NCI-H1417 (cell line): Measurements from ENCODE around the gene CRIP1.

ENCODE experiments used
- DNase-seq, 3 experiments: peaks; one replicate each; lab custom pipeline; 2025; lab: John Stamatoyannopoulos, UW

Gene CRIP1

GRCh38 chr14:105470350-105471296, 16.1 kb upstream of the CRIP1 start:
- DNase-seq: peak in 2 of 3 experiments; percentile 89 to 94

DNA sequence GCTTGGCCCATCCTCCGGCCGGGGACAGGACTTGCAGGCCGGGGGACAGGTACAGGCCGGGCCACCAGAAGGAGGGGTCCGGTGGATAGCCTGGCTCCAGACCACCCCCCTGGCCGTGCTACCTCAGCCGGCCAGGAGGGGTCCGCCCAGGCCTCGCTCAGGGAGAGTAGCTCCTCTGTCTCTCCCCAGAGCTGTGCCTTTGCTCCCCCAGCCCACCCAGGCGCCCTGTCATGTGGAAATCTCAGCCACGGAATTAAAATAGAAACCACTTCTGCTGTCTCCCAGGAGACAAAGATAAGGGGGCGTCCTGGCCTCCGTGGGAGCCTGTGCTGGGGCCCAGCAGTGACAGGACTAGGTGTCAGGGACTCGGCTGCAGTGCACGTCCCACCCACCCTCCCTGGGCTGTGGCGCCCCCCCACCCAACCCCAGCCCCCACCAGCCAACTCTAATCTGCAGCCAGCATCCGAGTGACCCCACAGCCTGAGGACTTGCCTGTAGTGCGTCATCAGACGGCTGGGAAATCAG, 15.3 kb upstream of the CRIP1 start:
- peak in 1 of 3 experiments; percentile 71 for DNase-seq

GRCh38 chr14:105471823-105472485, 14.7 kb upstream of the CRIP1 start:
- DNase-seq: no peak

DNA sequence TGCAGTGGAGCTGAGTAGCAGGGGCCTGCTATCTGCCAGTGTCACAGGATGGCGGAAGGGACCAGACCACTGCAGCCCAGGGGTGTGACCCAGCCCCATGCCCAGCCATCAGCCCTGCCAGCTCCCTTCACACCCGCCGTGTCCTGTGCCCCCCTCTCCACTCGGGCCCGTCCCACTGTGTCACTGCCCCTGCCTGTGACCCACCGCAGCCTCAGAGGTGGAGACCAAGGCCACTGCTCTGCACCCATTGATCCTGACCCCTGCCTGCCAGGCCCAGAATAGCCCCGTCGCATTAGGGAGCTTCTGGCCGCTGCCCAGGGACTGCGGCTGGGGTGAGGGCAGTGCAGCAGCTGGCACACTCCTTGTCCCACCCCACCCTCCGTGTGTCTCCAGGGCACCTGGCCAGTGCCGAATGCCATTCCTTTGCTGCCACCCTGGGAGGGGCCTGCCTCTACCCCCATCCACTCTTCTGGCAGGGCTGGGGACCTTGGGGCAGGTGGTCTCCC, 14.1 kb upstream of the CRIP1 start:
- no peak for DNase-seq

DNA sequence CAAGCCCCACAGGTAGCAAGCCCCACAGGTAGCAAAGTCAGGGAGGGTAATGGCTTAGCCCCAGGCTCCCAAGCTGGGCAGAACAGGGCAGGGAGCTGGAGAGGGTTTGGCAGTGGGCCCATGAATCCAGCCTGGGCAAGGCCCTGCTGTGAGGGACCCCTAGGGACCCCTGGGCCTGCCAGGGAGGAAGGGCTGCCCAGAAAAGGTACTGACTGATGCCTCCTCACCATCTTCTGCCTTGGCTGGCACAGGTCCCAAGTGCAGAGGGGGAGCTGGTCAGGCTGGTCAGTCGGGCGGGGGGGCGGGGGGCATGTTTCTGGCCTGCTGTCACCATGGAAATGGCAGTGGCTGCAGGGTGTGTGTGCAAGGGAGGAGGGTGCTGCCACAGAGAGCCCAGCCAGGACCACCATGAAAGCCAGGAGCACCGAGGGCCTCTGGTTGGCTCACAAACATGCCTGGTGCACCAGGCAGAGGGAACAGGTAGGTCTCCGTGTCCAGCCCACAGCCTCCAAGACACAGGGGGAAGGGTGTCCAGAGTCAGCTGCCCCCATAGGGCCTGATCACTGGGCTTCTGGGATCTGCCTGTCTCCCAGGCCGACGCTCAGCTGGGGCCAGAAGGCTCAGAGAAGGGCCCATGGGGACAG, 13.5 kb upstream of the CRIP1 start:
- peak in 2 of 3 experiments; percentile 39 to 68 for DNase-seq

GRCh38 chr14:105473677-105474482, 12.8 kb upstream of the CRIP1 start:
- DNase-seq: peak; percentile 93 to 98 (median 96)

- DNase-seq: peak; percentile 81 to 96 (median 92)
Observed at GRCh38 chr14:105474483-105475268, 12.0 kb upstream of the CRIP1 start, which contains the start of gene CRIP2. CRIP2 (plus strand) TSS chr14:105474821; CDS start chr14:105474863, 42 bp downstream.

DNA sequence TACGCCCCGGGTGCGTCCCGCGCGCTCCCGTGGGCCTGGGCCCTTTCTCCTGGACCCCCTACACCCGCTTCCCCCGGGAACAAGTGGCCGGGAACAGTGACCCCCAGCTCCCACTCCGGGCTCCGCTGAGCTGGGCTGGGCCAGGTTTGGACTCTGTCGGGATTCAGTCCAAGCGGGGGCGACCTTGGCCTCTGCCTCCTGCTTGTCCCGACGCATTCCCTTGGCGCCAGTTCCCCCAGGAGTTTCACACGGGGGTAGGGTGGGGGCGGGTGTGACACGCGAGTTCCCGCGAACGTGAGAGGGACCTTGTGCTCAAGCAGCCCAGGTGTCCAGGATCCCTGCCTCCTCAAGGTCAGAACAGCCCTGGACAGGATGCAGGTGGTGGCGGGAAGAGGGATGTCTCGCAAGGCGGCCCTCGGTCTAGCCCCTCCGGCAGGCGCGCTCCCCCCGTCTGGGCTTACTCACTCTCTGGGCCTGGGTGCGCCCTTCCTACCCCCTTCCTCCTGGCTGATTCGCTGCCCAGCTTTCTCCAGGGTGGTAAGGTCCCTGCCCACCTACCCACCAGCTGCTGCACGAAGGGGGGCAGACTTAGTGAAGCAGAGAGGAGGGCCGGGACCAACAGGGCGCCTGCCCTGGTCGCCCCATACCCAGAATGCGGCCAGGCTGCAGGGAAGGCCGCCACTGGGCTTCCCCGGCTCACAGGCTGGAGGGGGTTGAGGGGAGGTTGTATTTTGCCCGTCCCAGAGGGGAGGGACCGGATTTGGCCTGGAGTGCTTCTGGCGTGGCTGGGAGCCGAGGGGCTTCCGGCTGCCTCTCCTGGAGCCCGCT, 11.2 kb upstream of the CRIP1 start:
- peak in 2 of 3 experiments; percentile 43 to 57 for DNase-seq

DNA sequence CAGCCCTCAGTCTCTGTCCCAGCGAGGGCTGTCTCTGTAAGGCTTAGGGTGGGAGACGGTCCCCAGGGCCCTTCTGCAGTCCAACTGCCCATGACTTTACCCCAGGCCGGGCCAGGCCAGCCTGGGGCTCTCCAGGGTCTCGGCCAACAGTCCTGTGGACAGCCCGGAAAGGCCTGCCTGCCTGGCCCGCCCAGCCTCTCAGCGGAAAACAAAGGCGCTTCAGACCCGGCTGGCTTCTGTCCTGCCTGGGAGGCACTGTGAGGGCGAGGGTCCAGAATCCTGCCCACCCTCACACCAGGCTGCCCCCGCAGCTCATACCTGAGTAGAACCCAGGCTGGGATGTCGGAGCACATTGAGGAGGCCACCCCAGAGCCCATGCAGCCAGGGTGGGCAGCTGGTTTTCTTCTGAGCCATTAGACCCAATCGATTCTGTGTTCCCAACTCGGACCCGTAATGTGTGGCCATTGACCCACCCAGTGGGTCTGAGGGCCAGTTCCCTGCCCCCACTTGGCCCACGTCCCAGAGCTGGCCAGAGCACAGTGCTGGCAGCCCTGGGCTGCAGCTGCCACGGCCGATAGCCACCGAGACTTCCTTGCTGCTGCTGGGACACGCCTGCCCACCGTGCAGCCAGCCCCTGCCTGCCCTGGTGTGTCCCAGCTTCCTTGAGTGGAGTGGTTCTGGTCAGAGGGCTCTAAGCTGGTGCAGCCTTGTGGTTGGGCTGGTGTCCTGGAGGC, 10.4 kb upstream of the CRIP1 start:
- no peak for DNase-seq

- no peak for DNase-seq
Observed at GRCh38 chr14:105476831-105477659, 9.6 kb upstream of the CRIP1 start.

GRCh38 chr14:105477660-105478397, 8.9 kb upstream of the CRIP1 start:
- DNase-seq: peak in 2 of 3 experiments; percentile 48 to 61

DNA sequence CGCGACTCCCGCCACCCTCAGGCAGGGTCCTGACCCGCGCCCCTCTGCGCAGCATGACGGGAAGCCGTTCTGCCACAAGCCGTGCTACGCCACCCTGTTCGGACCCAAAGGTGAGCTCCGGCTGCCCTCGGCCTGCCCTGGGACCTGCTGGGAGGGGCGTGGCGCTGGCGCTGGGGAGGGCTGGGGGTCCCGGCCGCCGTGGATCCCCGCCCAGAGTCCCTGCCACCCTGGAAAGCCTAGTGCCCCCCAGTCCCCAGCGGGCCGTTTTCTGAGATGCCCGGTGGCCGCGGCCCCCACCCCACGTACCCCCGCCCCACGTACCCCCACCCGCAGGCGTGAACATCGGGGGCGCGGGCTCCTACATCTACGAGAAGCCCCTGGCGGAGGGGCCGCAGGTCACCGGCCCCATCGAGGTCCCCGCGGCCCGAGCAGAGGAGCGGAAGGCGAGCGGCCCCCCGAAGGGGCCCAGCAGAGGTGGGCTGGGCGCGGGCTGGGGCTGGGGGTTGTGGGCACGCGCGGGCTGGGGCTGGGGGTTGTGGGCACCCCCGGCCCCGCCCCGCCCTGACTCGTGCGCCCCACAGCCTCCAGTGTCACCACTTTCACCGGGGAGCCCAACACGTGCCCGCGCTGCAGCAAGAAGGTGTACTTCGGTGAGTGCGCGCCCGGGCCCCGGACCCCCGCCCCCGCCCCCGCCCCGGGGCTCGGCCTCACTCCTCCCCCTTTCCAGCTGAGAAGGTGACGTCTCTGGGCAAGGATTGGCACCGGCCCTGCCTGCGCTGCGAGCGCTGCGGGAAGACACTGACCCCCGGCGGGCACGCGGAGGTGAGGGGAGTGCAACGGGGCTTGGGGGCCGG, 8.1 kb upstream of the CRIP1 start:
- DNase-seq: no peak

DNA sequence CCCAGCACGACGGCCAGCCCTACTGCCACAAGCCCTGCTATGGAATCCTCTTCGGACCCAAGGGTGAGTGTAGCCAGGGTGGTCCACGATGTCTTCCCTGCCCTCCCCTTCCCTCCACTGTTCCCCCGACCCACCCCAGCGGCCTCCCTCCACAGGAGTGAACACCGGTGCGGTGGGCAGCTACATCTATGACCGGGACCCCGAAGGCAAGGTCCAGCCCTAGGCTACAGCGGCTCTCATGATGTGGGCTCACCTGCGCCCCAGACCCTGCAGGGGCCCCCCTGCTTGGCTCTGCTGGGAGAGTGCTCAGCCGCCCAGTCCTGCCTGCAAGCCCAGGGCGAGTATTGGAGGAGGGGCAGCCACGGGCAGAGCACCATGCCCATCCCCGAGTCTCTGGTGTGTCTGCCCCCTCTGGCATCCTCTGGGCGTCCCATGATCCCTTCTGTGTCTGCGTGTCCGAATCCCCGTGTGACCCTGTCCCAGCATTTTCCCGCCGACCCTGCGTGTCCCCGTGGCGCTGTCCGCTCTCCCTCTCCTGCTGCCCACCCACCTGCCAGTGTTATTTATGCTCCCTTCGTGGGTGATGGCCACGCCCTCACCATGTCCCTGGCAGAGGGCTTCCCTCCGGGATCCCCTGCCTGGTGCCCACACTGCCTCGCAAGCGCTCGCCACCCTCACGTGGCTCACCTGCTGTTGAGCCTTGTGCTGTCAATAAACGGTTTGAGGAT, 7.1 kb upstream of the CRIP1 start:
- peak in 2 of 3 experiments; percentile 55 to 60 for DNase-seq

DNA sequence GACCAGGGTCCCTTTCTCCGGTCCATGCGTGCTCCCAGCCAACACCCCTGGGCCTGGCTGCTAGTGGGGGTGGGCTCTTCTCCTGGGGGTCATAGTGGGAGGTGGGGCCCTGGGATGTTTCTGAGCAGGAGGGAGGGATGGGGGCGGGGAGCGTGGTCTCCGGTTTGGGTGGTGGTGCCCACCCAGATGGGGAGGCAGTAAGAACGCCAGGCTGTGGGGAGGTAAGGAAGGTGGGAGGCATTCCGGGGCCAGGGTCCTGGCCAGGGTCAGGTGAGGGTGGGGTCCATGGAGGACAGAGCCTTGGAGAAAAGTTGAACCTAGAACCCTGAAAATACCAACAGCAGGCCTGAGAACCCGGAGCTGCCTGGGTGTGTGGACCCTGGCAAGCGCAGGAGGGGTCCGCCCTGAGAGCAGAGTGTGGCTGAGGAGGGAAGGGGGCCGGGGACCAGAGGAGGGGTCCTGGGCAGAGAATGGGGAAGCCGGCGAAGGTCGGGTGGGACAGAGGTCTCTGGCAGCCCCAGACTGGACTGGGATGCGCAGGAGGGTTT, 6.4 kb upstream of the CRIP1 start:
- DNase-seq: peak in 1 of 3 experiments; percentile 47
